Osteocyte (in vitro differentiated cells): ENCODE results near the gene MAP10. TPM values are rescaled to one million over a fixed set of nuclear protein-coding genes. Genes with fewer than 3 reads are reported as not detected.

Experiments used
- DNase-seq: peaks from one replicate; pipeline ENCODE4 v3.0.0; 2021; ENCODE audit warnings: mixed read lengths; ENCODE audit not compliant: unreplicated experiment; ENCODE audit errors: extremely low spot score
- H3K27ac Mint-ChIP-seq: one replicate; pipeline ENCODE4 v1.8.0; 2021; ENCODE audit warnings: mild to moderate bottlenecking, mixed read lengths; ENCODE audit not compliant: unreplicated experiment
- H3K27me3 Mint-ChIP-seq: one replicate; pipeline ENCODE4 v1.8.0; 2021; ENCODE audit warnings: mixed read lengths; ENCODE audit not compliant: unreplicated experiment
- H3K36me3 Mint-ChIP-seq: one replicate; pipeline ENCODE4 v1.8.0; 2021; ENCODE audit warnings: mixed read lengths; ENCODE audit not compliant: unreplicated experiment
- H3K4me1 Mint-ChIP-seq: one replicate; pipeline ENCODE4 v1.8.0; 2021; ENCODE audit warnings: mixed read lengths; ENCODE audit not compliant: unreplicated experiment
- H3K4me3 Mint-ChIP-seq: one replicate; pipeline ENCODE4 v1.8.0; 2021; ENCODE audit warnings: mild to moderate bottlenecking, moderate library complexity, mixed read lengths; ENCODE audit not compliant: unreplicated experiment
- H3K9me3 Mint-ChIP-seq: one replicate; pipeline ENCODE4 v1.8.0; 2021; ENCODE audit warnings: mixed read lengths; ENCODE audit not compliant: unreplicated experiment
- CTCF ChIP-seq: fragments of 200-600 bp; sonication (generic); IDR thresholded peaks from 2 replicates; pipeline ENCODE4 v1.5.0; 2021; ENCODE audit warnings: antibody characterized with exemption, mild to moderate bottlenecking, moderate library complexity
- total RNA-seq: library from RNA; stranded (reverse); gene quantifications from 2 replicates; pipeline ENCODE4 v1.2.1, GENCODE V29; 2021

Gene MAP10
- total RNA-seq, 1 donor from 2014 or later: 0.38 TPM

GRCh38 chr1:232766904-232767303 is 38.3 kb upstream of the MAP10 start:
- H3K4me3 Mint-ChIP-seq: no peak overlapping the region
- H3K4me1 Mint-ChIP-seq: peaks cover 24% of the 10 kb centered on the region
- no peak for DNase-seq
- H3K27me3 Mint-ChIP-seq: peaks cover 7% of the 10 kb centered on the region
- TF ChIP-seq CTCF: no peak
- H3K9me3 Mint-ChIP-seq: peaks cover 7% of the 10 kb centered on the region
- no peaks in the 10 kb centered on the region for H3K36me3 Mint-ChIP-seq
- H3K27ac Mint-ChIP-seq: no peak overlapping the region

- no peak for DNase-seq
- H3K4me1 Mint-ChIP-seq: peaks cover 24% of the 10 kb centered on the region
- TF ChIP-seq CTCF: no peak
These were observed 37.7 kb upstream of the MAP10 start for GRCh38 chr1:232767305-232768074.

GRCh38 chr1:232768793-232769192 is 36.4 kb upstream of the MAP10 start:
- H3K27me3 Mint-ChIP-seq: peaks cover 6% of the 10 kb centered on the region
- no peak for TF ChIP-seq CTCF
- no peak overlapping the region for H3K27ac Mint-ChIP-seq
- H3K4me3 Mint-ChIP-seq: no peak overlapping the region
- peaks cover 24% of the 10 kb centered on the region for H3K4me1 Mint-ChIP-seq
- no peak for DNase-seq
- no peaks in the 10 kb centered on the region for H3K9me3 Mint-ChIP-seq
- no peaks in the 10 kb centered on the region for H3K36me3 Mint-ChIP-seq

More at GRCh38 chr1:232767305-232768074, 37.7 kb upstream of the MAP10 start:
- Mint-ChIP-seq H3K4me3 (no peak overlapping the region), H3K27me3 (peaks cover 6% of the 10 kb centered on the region), H3K9me3 (peaks cover 7% of the 10 kb centered on the region), H3K36me3 (no peaks in the 10 kb centered on the region), H3K27ac (no peak overlapping the region)

GRCh38 chr1:232769733-232770132 is 35.5 kb upstream of the MAP10 start:
- Mint-ChIP-seq H3K4me1 (peaks cover 24% of the 10 kb centered on the region), H3K27me3 (no peaks in the 10 kb centered on the region), H3K36me3 (no peaks in the 10 kb centered on the region), H3K9me3 (no peaks in the 10 kb centered on the region), H3K4me3 (no peak overlapping the region), H3K27ac (no peak overlapping the region)
- no peak for TF ChIP-seq CTCF
- no peak for DNase-seq

- Mint-ChIP-seq H3K4me1 (peaks cover 10% of the 10 kb centered on the region), H3K36me3 (no peaks in the 10 kb centered on the region), H3K27me3 (peaks cover 8% of the 10 kb centered on the region), H3K27ac (no peak overlapping the region), H3K9me3 (no peaks in the 10 kb centered on the region), H3K4me3 (no peak overlapping the region)
- TF ChIP-seq CTCF: no peak
- DNase-seq: no peak
These were observed 31.5 kb upstream of the MAP10 start for GRCh38 chr1:232773752-232774151.
